ENCODE data around the gene MAP2K2.

MAP2K2 gene

GRCh38 chr19:4067396-4068046 lies 56.4 kb downstream of the MAP2K2 start:
- peak overlapping the region; percentile 87 for H2AFZ ChIP-seq (ENCODE audit: low read length)
- peak overlapping the region; percentile 97 for H3K4me2 ChIP-seq (ENCODE audit: low read depth, low read length, poor library complexity, severe bottlenecking)
- no peaks in the 10 kb centered on the region for H3K9me3 ChIP-seq (ENCODE audit: insufficient read depth, low read depth, low read length)
- TF ChIP-seq CTCF (conservative IDR thresholded peaks at IDR 0.05; ENCODE audit: low read length): no peak
- TF ChIP-seq EZH2phosphoT487 (IDR thresholded peaks at IDR 0.05; ENCODE audit: borderline replicate concordance): no peak
- H3K79me2 ChIP-seq (ENCODE audit: insufficient read depth, low read length): peaks cover 36% of the 10 kb centered on the region
- H3K9ac ChIP-seq (ENCODE audit: low read depth, low read length, poor library complexity, severe bottlenecking): peak overlapping the region; percentile 99
- H3K9me2 ChIP-seq (replicated peaks; ENCODE audit: low read depth, low read length): no peaks in the 10 kb centered on the region
- H3K27me3 ChIP-seq (ENCODE audit: insufficient read depth, low read length, poor library complexity, severe bottlenecking): no peaks in the 10 kb centered on the region
- H3K4me3 ChIP-seq (ENCODE audit: low read length, poor library complexity, severe bottlenecking): peak overlapping the region; percentile 86
- H3K36me3 ChIP-seq (ENCODE audit: insufficient read depth, low read length): peaks cover 4% of the 10 kb centered on the region; the same call in 1 of the 2 replicates
- no peaks in the 10 kb centered on the region for H3F3A ChIP-seq (ENCODE audit: low read depth)
- H4K20me1 ChIP-seq (ENCODE audit: insufficient read depth, low read length, poor library complexity, severe bottlenecking): peaks cover 29% of the 10 kb centered on the region
- peaks cover 16% of the 10 kb centered on the region for H3K4me1 ChIP-seq (ENCODE audit: insufficient read depth, low read length, poor library complexity, severe bottlenecking)

- Histone ChIP-seq H3K9ac (ENCODE audit: low read depth, low read length, poor library complexity, severe bottlenecking) (peak within 1 kb of the TSS; percentile 99), H2AFZ (ENCODE audit: low read length) (peak within 1 kb of the TSS; percentile 87)
Observed at GRCh38 chr19:4066682-4067395, 57.1 kb downstream of the MAP2K2 start, which contains the start of gene ZBTB7A. Gene ZBTB7A (minus strand): TSS chr19:4066899. CDS start chr19:4055232, 11,667 bp downstream.

GRCh38 chr19:4066176-4066606 lies 57.7 kb downstream of the MAP2K2 start:
- Histone ChIP-seq H3F3A (ENCODE audit: low read depth) (no peaks in the 10 kb centered on the region), H4K20me1 (ENCODE audit: insufficient read depth, low read length, poor library complexity, severe bottlenecking) (peaks cover 42% of the 10 kb centered on the region), H3K9me3 (ENCODE audit: insufficient read depth, low read depth, low read length) (no peaks in the 10 kb centered on the region), H3K9ac (ENCODE audit: low read depth, low read length, poor library complexity, severe bottlenecking) (peak overlapping the region; percentile 99), H3K4me1 (ENCODE audit: insufficient read depth, low read length, poor library complexity, severe bottlenecking) (peaks cover 16% of the 10 kb centered on the region), H3K4me3 (ENCODE audit: low read length, poor library complexity, severe bottlenecking) (peak overlapping the region; percentile 86), H3K4me2 (ENCODE audit: low read depth, low read length, poor library complexity, severe bottlenecking) (peak overlapping the region; percentile 56), H3K79me2 (ENCODE audit: insufficient read depth, low read length) (peaks cover 49% of the 10 kb centered on the region), H3K27me3 (ENCODE audit: insufficient read depth, low read length, poor library complexity, severe bottlenecking) (no peaks in the 10 kb centered on the region), H3K9me2 (replicated peaks; ENCODE audit: low read depth, low read length) (no peaks in the 10 kb centered on the region), H2AFZ (ENCODE audit: low read length) (peak overlapping the region; percentile 55; the same call in 1 of the 2 replicates), H3K36me3 (ENCODE audit: insufficient read depth, low read length) (peaks cover 5% of the 10 kb centered on the region; the same call in 1 of the 2 replicates)
- no peak for TF ChIP-seq CTCF (conservative IDR thresholded peaks at IDR 0.05; ENCODE audit: low read length)
- no peak for TF ChIP-seq EZH2phosphoT487 (IDR thresholded peaks at IDR 0.05; ENCODE audit: borderline replicate concordance)

More at GRCh38 chr19:4066682-4067395, 57.1 kb downstream of the MAP2K2 start, which contains the start of gene ZBTB7A:
- peaks cover 5% of the 10 kb centered on the region; the same call in 1 of the 2 replicates for H3K36me3 ChIP-seq (ENCODE audit: insufficient read depth, low read length)
- peaks cover 42% of the 10 kb centered on the region for H3K79me2 ChIP-seq (ENCODE audit: insufficient read depth, low read length)
- no peaks in the 10 kb centered on the region for H3K27me3 ChIP-seq (ENCODE audit: insufficient read depth, low read length, poor library complexity, severe bottlenecking)
- peaks cover 36% of the 10 kb centered on the region for H4K20me1 ChIP-seq (ENCODE audit: insufficient read depth, low read length, poor library complexity, severe bottlenecking)
- no peaks in the 10 kb centered on the region for H3F3A ChIP-seq (ENCODE audit: low read depth)
- TF ChIP-seq CTCF (conservative IDR thresholded peaks at IDR 0.05; ENCODE audit: low read length): no peak
- no peak for TF ChIP-seq EZH2phosphoT487 (IDR thresholded peaks at IDR 0.05; ENCODE audit: borderline replicate concordance)
- no peaks in the 10 kb centered on the region for H3K9me2 ChIP-seq (replicated peaks; ENCODE audit: low read depth, low read length)
- peak within 1 kb of the TSS; percentile 86 for H3K4me3 ChIP-seq (ENCODE audit: low read length, poor library complexity, severe bottlenecking)
- H3K4me1 ChIP-seq (ENCODE audit: insufficient read depth, low read length, poor library complexity, severe bottlenecking): peaks cover 16% of the 10 kb centered on the region
- peak within 1 kb of the TSS; percentile 97 for H3K4me2 ChIP-seq (ENCODE audit: low read depth, low read length, poor library complexity, severe bottlenecking)
- H3K9me3 ChIP-seq (ENCODE audit: insufficient read depth, low read depth, low read length): no peaks in the 10 kb centered on the region

All from Loucy (cell line).